K562 (cell line): Measurements from ENCODE around the gene HSPA1L. TPM values are rescaled to one million over a fixed set of nuclear protein-coding genes. Genes with fewer than 3 reads are reported as not detected.
A peak's percentile ranks its signal among the peaks of the same experiment; 100 is the strongest.

Experiments
- ARID4B ChIP-seq: sonication (generic); formaldehyde crosslinking; IDR thresholded peaks from 2 replicates; pipeline ENCODE4 v1.8.0; 2022; ENCODE audit warnings: mild to moderate bottlenecking, missing genetic modification reagents
- CBX8 ChIP-seq: fragments of 200-600 bp; sonication (generic); IDR thresholded peaks from 2 replicates; pipeline ENCODE4 v1.6.1; 2012; ENCODE audit warnings: borderline replicate concordance, mixed run types, low read depth, mild to moderate bottlenecking, moderate library complexity, mixed read lengths, low read length, control low read depth, inconsistent platforms; ENCODE audit not compliant: poor library complexity, severe bottlenecking; ENCODE audit errors: extremely low read depth
- CREM ChIP-seq: IDR thresholded peaks from 2 replicates; pipeline ENCODE4 v1.6.1; 2014; ENCODE audit warnings: antibody characterized with exemption, low read depth
- CUX1 ChIP-seq: fragments of 200-800 bp; sonication (Bioruptor generic); IDR thresholded peaks from 2 replicates; pipeline ENCODE4 v1.6.1; 2016; ENCODE audit warnings: missing genetic modification characterization, missing compliant biosample characterization
- JUN ChIP-seq, 2 experiments: sonication (generic) in 1 of 2; formaldehyde crosslinking in 1 of 2; IDR thresholded peaks; 2 replicates each; pipeline versions ENCODE4 v1.6.1 to v1.8.0; 2012 to 2022; ENCODE audit warnings: borderline replicate concordance in 2 of 2, mild to moderate bottlenecking in 2 of 2, improper control_type of control experiment in 1 of 2, low read depth in 1 of 2, low read length in 1 of 2, missing genetic modification reagents in 1 of 2
- LCOR ChIP-seq: sonication (generic); formaldehyde crosslinking; IDR thresholded peaks from 2 replicates; pipeline ENCODE4 v1.8.0; 2022; ENCODE audit warnings: mild to moderate bottlenecking, missing genetic modification reagents
- MCM7 ChIP-seq, 2 experiments: fragments of 450-650 bp; IDR thresholded peaks; 2 replicates each; pipeline ENCODE4 v1.6.1; 2016 to 2018
- MTF1 ChIP-seq: fragments of 250-450 bp; sonication (Bioruptor Pico); IDR thresholded peaks from 2 replicates; pipeline ENCODE4 v1.9.0; 2021; ENCODE audit warnings: moderate library complexity, mild to moderate bottlenecking, inconsistent platforms, borderline replicate concordance
- POU5F1 ChIP-seq: fragments of 150-350 bp; IDR thresholded peaks from 2 replicates; pipeline ENCODE4 v1.6.1; 2014; ENCODE audit warnings: borderline replicate concordance, low read length, low read depth, mild to moderate bottlenecking; ENCODE audit not compliant: partially characterized antibody
- U2AF1 ChIP-seq: fragments of 200-400 bp; formaldehyde crosslinking; optimal IDR thresholded peaks from 2 replicates; pipeline ENCODE3; 2017; ENCODE audit warnings: mild to moderate bottlenecking, low read depth, low read length, moderate library complexity
- polyA plus RNA-seq, 8 experiments: library from polyadenylated mRNA; depleted of rRNA in 4 of 8; stranded (reverse) in 5 of 8; unstranded in 3 of 8; fragments of >200 nt; fragmentation: Nextera tagmentation in 2 of 8; fragmentation: Illumina TruSeq in 1 of 8; extraction: Ambion mirVana in 2 of 8; extraction: Trizol in 1 of 8; gene quantifications; 2 replicates each; pipeline versions ENCODE4 v1.2.1 to v1.2.3, GENCODE V29; 2011 to 2014; ENCODE audit warnings: inconsistent platforms in 1 of 8, missing spikeins in 1 of 8
- total RNA-seq, 7 experiments: library from RNA; depleted of rRNA in 6 of 7; stranded (reverse); fragments of >200 nt in 6 of 7; fragmentation: Illumina TruSeq in 2 of 7; extraction: Trizol in 2 of 7; gene quantifications; 2 replicates each; pipeline versions ENCODE4 v1.2.1 to v1.2.3, GENCODE V29; 2011 to 2021; ENCODE audit warnings: low replicate concordance in 1 of 7
- TF ChIP-seq, protein P1 (sequence below), 2 experiments: fragments of 200-800 bp in 1 of 2; sonication (Bioruptor generic) in 1 of 2; sonication (generic) in 1 of 2; formaldehyde crosslinking in 1 of 2; IDR thresholded peaks in 1 of 2; conservative IDR thresholded peaks in 1 of 2; 2 replicates each; pipeline versions ENCODE4 v1.5.0 to v1.6.1; 2016 to 2020; ENCODE audit warnings: missing compliant biosample characterization in 1 of 2, missing genetic modification characterization in 1 of 2, missing genetic modification reagents in 1 of 2

The HSPA1L gene
- total and polyA plus RNA-seq, 9 of the 15 experiments (the other 6 are each of a cell fraction or from before 2014, with no cell fraction given), result 0.14 to 2.1 (median 1.3) TPM

GRCh38 chr6:31834367-31835250 is 19.5 kb upstream of the HSPA1L start (continued):
- TF ChIP-seq ARID4B (CRISPR knock-in tag) (peak; percentile 97), CBX8 (no peak), CREM (peak; percentile 58), LCOR (CRISPR knock-in tag) (0 out of 2 replicates have a peak, but pooled peaks have one; percentile 19), MCM7 (IDR thresholded peaks at IDR 0.05) (no peak), POU5F1 (peak; percentile 33), MTF1 (CRISPR knock-in tag) (peak; percentile 90), JUN (IDR thresholded peaks at IDR 0.05; ENCODE audit: borderline replicate concordance, low read depth, low read length) (peak; percentile 30), JUN (CRISPR knock-in tag; IDR thresholded peaks at IDR 0.05; ENCODE audit: borderline replicate concordance) (peak; percentile 84; the same call in 1 of the 2 replicates), CUX1 (CRISPR knock-in tag) (peak; percentile 93), U2AF1 (no peak)
- TF ChIP-seq, protein P1, sequence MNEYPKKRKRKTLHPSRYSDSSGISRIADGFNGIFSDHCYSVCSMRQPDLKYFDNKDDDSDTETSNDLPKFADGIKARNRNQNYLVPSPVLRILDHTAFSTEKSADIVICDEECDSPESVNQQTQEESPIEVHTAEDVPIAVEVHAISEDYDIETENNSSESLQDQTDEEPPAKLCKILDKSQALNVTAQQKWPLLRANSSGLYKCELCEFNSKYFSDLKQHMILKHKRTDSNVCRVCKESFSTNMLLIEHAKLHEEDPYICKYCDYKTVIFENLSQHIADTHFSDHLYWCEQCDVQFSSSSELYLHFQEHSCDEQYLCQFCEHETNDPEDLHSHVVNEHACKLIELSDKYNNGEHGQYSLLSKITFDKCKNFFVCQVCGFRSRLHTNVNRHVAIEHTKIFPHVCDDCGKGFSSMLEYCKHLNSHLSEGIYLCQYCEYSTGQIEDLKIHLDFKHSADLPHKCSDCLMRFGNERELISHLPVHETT (CRISPR knock-in tag; conservative IDR thresholded peaks at IDR 0.05 in 1 of 2, IDR thresholded peaks at IDR 0.05 in 1 of 2), result peak in 1 of 2 experiments; percentile 92; a peak in 2 of 4 replicates
